Suppressor macrophage (primary cell): ENCODE results near the gene CDHR2.

ENCODE experiments used
- DNase-seq, 4 experiments: peaks; one replicate each; pipeline ENCODE4 v3.0.0-alpha.2; 2020 to 2022
- total RNA-seq, 17 experiments: gene quantifications; one replicate each; lab custom pipeline; 2026; ENCODE audit warnings: mixed read lengths in 6 of 17, inconsistent platforms in 3 of 17; lab: John Stamatoyannopoulos, UW

Gene CDHR2, protein sequence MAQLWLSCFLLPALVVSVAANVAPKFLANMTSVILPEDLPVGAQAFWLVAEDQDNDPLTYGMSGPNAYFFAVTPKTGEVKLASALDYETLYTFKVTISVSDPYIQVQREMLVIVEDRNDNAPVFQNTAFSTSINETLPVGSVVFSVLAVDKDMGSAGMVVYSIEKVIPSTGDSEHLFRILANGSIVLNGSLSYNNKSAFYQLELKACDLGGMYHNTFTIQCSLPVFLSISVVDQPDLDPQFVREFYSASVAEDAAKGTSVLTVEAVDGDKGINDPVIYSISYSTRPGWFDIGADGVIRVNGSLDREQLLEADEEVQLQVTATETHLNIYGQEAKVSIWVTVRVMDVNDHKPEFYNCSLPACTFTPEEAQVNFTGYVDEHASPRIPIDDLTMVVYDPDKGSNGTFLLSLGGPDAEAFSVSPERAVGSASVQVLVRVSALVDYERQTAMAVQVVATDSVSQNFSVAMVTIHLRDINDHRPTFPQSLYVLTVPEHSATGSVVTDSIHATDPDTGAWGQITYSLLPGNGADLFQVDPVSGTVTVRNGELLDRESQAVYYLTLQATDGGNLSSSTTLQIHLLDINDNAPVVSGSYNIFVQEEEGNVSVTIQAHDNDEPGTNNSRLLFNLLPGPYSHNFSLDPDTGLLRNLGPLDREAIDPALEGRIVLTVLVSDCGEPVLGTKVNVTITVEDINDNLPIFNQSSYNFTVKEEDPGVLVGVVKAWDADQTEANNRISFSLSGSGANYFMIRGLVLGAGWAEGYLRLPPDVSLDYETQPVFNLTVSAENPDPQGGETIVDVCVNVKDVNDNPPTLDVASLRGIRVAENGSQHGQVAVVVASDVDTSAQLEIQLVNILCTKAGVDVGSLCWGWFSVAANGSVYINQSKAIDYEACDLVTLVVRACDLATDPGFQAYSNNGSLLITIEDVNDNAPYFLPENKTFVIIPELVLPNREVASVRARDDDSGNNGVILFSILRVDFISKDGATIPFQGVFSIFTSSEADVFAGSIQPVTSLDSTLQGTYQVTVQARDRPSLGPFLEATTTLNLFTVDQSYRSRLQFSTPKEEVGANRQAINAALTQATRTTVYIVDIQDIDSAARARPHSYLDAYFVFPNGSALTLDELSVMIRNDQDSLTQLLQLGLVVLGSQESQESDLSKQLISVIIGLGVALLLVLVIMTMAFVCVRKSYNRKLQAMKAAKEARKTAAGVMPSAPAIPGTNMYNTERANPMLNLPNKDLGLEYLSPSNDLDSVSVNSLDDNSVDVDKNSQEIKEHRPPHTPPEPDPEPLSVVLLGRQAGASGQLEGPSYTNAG (N-terminal part only)
- total RNA-seq, result 0 to 1.4 (median 0.08) reads per million in 17 experiments

GRCh38 chr5:176548967-176549444 is at the start of gene CDHR2:
TSS of gene CDHR2 (plus strand) at chr5:176549342. CDS start at chr5:176565353, 16,011 bp downstream.
- DNase-seq, result no peak

GRCh38 chr5:176500511-176500910 is 48.6 kb upstream of the CDHR2 start:
- no peak for DNase-seq

- no peak for DNase-seq
Observed at GRCh38 chr5:176501333-176501732, 47.8 kb upstream of the CDHR2 start.

DNA sequence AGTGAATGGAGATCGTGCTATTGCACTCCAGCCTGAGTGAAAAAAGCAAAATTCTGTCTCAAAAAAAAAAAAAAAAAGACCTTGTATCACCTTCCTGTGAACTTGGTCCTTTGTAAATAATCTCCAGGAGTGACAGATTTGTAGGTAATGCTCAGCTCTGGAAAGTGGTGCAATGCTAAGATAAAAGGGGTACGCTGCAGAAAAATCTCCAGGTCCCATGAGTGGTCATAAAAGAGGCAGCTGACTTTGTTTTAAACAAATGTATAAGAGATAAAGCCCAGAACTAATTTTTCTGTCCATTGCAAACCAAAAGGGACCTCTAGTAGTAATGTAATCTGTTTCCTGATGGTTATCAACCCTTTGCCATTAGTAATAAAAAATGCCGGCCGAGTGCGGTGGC is 45.6 kb upstream of the CDHR2 start:
- DNase-seq, result no peak

DNA sequence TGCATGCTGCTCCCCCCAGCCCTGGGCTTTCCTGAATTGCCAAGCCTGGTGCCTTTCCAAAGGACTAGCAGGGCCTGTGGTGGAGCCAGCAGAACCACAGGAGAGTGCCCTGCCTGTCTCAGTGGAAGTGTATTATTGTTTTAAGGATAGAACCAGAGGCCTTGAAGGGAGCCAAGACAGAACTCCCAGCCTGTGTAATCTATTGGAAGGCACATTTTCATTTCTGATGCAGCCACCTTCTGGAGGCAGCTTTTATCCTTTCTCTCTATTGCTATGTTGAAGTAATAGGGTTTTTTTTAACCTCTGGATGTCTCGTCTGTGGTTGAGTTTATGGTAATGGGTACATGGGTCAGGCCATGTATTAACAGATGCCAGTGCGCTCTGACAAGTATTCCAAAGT is 41.2 kb upstream of the CDHR2 start:
- DNase-seq, result no peak

DNA sequence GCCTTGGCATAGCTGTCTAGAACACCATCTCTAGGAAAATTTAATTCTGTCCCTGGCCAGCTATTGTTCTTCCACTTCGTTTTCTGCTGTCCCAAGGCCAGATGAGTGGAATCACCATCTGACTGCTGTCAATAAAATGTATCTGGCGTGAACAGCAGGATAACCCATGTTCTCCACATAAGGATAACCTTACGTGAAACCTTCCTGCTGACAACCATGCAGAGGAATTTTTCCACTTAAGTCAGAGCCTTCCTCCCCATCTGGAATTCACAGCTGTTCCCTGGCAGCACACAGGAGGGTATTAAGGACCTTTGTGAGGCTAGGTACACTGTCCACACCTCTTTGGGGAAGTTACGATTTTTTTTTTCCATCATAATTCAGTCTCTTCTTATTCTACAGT is 40.5 kb upstream of the CDHR2 start:
- no peak for DNase-seq

DNA sequence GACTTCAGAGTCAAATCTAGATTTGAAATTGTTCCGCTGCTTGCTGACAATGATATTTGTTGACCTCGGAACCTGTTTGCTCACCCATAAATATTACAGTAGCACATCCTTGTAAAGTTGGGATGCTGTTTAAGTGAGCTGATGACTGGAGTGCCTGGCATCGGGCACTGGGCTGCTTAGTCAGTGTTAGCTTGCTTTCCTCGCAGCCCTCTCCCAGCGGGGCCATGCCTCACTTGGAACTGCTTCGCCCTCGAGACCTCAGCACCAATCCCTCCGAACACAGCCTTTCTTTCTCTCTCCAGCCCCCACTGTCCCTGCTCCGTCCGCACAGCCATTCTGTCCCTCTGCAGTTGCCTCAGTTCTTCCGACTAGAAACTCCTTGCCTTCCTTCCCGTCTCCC is 35.4 kb upstream of the CDHR2 start:
- no peak for DNase-seq

DNA sequence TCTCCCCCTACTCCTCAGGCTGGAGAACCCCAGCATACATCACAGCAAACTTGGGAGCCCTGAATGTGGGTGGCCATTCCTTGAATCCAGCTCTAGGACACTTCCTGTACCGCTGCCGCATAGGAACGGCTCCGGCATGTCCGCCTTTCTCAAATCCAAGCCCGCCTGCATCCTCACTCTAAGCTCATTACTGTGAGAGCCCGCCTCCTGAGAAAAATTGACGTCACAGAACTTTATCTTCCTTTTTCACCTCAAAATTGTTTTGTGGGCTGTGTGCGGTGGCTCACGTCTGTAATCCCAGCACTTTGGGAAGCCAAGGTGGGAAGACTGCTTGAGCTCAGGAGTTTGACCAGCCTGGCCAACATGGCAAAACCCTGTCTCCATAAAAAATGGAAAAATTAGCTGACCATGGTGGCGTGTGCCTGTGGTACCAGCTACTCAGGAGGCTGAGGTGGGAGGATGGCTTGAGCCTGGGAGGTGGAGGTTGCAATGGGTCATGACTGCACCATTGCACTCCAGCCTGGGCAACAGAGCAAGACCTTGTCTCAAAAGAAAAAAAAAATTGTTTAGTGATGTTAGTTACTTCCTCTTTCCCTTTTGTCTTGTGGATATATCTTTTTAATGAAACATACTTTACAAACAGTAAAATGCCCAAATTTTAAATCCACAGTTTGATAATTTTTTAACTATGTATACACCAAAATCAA is 34.7 kb upstream of the CDHR2 start:
- DNase-seq, result peak in 2 of 4 experiments; percentile 20 to 28

GRCh38 chr5:176515396-176515795 is 33.7 kb upstream of the CDHR2 start:
- no peak for DNase-seq

DNA sequence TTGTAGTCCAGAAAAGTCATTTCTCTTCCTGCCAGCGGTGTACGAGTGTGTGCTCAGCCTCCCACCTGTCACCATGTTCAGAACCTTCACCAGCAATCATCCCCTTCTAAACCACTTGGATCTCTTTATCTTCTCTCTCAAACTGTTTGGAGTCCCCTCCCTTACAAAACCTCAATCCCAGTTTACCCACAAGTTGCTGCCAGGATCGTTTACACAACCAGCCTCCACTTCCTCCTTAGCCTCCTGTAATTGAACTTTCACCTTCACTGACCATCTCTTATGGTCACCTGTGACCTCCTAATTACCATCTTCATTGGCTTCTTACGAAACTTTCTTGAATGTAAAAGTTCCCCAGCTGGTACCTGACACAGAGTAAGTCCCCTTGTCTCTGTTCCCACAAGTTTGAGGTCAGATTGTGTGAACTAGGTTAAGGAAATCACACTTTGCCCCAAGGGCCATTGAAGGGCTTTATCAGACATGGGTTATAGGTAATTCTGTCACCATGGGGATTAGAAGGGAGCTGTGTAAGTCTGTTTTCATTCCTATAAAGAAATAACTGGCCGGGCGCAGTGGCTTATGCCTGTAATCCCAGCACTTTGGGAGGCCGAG is 32.0 kb upstream of the CDHR2 start:
- no peak for DNase-seq

- no peak for DNase-seq
Observed at GRCh38 chr5:176519810-176520720, 29.1 kb upstream of the CDHR2 start.

DNA sequence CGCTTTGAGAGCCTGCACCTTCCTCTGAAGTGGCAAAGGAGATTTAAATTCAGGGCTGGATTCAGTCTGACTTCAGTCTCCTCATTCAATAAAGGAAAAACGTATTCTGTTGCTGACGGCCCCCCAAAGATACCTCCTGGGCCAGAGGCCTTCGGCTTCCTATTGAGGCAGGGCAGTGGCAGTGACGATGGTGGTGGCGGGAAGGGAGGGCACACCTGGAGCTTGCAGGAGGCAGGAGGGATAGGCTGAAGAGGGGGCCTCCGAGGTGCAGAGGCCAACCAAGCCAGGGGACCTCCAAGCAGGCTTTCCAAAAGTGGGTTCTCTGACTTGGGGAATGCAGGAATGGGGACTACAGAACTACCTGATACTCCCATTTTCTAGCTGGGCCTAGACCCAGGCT is 27.9 kb upstream of the CDHR2 start:
- DNase-seq, result no peak

DNA sequence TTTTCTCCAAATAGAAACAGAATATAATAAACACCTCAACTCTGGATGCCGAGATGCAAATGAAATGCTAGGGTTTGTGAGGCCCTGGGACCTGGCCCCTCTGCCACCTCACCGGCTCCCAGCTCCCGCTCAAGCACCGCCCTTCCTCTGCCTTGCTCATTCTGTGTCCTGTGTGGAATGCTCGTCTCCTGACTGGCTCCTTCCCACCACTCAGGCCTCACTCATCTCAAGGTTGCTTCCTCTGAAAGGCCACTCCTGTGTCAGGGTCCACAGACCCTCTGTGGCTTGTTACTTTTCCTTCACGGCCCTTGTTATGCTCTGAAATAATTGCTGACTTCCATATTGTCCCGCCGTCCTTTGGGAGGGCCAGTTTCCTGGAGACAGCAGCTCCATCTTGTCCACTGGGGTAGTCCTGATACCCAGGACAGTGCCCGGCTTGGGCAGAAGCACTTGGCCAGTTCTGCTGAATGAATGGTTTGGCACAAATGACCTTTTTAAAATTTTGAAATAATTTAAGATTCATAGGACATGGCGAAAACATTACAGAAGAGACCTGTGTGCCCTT is 27.4 kb upstream of the CDHR2 start:
- no peak for DNase-seq

GRCh38 chr5:176524138-176524537 is 25.0 kb upstream of the CDHR2 start:
- no peak for DNase-seq

DNA sequence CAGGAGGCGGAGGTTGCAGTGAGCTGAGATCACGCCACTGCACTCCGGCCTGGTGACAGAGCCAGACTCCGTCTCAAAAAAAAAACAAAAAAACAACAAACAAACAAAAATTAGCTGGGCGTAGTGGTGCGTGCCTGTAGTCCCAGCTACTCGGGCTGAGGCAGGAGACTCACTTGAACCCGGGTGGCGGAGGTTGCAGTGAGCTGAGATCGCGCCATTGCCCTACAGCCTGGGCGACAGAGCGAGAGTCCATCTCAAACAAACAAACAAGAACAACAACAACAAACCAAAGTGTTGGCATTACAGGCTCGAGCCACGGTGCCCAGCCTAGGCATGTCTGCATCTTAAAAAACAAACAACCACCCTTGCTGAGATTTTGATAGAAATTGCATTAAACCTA is 24.2 kb upstream of the CDHR2 start:
- DNase-seq, result no peak

GRCh38 chr5:176525677-176526076 is 23.5 kb upstream of the CDHR2 start:
- DNase-seq, result no peak

DNA sequence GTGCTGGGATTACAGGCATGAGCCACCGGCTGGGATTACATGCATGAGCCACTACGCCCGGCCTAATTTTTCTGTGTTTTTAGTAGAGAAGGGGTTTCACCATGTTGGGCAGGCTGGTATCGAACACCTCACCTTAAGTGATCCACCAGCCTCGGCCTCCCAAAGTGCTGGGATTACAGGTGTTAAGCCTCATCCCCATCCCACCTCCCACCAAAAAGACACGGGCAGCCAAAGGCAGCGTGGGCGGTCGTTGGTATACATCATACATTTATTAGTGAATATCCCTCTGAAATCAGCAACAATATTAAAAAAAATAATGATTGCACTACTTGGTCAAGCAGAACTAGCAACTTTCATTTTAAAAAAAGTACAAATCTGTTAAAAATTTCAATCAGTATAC is 22.7 kb upstream of the CDHR2 start:
- DNase-seq, result no peak

GRCh38 chr5:176527246-176528222 is 21.6 kb upstream of the CDHR2 start:
- DNase-seq, result no peak

- DNase-seq, result no peak
Observed at GRCh38 chr5:176528301-176528700, 20.8 kb upstream of the CDHR2 start.
